Choroid plexus epithelial cell (primary cell): ENCODE data around the gene MIA.

ENCODE experiments used
- DNase-seq: peaks from one replicate; pipeline ENCODE4 v3.0.0-alpha.2; 2010; ENCODE audit warnings: low read depth
- H3K4me3 ChIP-seq: 2 replicates; pipeline ENCODE4 v1.5.1; 2011; ENCODE audit warnings: low read depth, mild to moderate bottlenecking, control low read depth, low read length, moderate library complexity
- TF ChIP-seq, protein P1 (sequence below): conservative IDR thresholded peaks from 2 replicates; pipeline ENCODE4 v1.5.1; 2011; ENCODE audit warnings: low read depth, mild to moderate bottlenecking, control low read depth, inconsistent platforms, low read length, moderate library complexity

Gene MIA

GRCh38 chr19:40743926-40744325, 31.4 kb upstream of the MIA start:
- no peak for DNase-seq
- TF ChIP-seq, protein P1, sequence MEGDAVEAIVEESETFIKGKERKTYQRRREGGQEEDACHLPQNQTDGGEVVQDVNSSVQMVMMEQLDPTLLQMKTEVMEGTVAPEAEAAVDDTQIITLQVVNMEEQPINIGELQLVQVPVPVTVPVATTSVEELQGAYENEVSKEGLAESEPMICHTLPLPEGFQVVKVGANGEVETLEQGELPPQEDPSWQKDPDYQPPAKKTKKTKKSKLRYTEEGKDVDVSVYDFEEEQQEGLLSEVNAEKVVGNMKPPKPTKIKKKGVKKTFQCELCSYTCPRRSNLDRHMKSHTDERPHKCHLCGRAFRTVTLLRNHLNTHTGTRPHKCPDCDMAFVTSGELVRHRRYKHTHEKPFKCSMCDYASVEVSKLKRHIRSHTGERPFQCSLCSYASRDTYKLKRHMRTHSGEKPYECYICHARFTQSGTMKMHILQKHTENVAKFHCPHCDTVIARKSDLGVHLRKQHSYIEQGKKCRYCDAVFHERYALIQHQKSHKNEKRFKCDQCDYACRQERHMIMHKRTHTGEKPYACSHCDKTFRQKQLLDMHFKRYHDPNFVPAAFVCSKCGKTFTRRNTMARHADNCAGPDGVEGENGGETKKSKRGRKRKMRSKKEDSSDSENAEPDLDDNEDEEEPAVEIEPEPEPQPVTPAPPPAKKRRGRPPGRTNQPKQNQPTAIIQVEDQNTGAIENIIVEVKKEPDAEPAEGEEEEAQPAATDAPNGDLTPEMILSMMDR = no peak
- H3K4me3 ChIP-seq = no peak overlapping the region

DNA sequence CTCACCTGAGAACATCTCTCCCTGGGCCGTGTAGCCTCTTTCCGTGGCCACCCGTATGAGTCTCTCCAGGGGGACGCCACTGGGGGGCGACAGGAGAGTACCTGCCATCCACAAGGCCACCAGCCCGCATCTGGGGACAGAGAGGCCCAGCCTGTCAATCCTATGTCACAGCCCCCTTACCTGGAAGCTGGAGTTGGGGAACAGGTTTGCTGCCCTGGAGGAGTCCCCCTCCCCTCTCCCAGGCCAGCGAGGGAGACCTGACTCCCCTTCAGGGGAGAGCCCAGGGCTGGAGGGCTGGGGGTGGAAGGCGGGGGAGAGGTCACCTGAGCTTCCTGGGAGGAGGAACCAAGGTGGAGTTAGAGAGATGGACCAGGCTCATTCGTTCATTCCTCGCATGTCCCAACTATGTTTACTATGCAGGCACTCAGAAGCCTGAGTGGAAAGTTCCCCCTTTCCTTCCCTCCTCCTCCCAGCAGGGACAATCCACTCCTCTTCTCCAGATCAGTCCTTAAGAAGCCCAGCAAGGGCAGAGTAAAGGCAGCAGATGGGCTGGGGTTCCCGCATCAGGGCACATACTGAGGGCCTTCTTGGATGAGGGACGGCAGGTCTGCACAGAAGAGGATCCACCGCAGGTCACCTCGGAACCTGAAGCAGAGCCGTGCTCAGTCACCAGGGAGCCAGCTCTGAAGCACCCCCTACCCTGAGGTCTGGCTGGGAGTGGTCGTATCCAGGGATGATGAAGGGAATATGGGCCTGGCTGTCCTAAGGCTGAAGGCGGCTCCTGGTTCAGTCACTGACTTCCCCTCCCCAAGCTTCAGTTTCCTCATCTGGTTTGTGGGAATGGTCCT, 30.5 kb upstream of the MIA start:
- no peak overlapping the region for H3K4me3 ChIP-seq
- DNase-seq = peak; percentile 53
- TF ChIP-seq, protein P1 = peak; percentile 3

DNA sequence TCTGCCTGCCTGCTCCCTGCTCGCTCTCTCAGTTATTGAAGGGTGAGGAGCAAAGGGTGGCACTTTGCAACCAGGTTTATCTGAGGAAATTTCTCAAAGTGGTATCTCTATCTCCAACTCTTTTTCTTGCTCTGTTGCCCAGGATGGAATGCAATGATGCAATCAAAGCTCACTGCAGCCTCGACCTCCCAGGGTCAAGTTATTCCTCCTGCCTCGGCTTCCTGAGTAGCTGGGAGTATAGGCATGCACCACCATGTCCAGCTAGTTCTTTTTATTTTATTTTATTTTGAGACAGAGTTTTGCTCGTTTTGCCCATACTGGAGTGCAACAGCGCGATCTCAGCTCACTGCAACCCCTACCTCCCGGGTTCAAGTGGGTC, 29.9 kb upstream of the MIA start:
- DNase-seq = peak; percentile 85
- TF ChIP-seq, protein P1 = no peak
- no peak overlapping the region for H3K4me3 ChIP-seq

- H3K4me3 ChIP-seq = no peak overlapping the region
- no peak for DNase-seq
- TF ChIP-seq, protein P1 = no peak
These were observed 27.8 kb upstream of the MIA start for GRCh38 chr19:40747536-40747935.

DNA sequence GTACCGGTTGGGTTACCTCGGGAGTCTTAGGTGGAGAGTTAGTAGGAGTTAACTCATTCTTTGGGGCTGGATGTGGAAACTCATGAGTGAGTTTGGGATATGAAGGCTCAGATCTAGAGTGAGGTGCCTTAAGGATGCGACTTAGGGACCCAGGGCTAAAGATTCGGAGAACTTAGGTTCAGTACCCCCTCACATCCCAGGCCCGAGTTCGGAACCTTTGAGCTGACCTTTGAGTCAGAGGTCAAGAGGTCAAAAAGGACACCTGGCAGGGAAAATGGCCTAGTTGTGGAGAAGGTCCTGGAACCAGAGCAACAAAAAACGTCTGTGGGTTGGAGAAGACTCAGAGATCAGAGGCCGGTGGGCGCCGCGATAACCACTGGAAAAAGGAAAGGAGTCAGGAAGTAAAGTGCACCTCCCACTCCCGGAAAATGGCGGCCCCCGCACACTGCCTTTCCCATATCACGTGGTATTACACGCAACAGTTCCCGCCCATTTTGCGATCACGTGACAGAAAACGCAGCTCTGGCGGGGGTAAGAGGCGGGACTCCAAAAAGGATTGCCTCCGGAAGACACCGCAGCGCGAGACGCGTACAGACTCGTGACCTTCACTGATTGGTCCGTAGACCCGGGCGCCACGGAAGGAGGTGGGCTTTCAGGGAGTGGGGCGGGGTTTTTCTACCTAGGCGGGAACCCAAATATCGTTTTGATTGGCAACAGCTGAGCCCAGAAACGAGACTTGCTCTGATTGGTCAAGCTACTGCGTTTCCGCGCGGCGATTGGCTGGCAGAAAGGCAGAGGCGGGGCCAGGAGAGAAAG, 25.1 kb upstream of the MIA start, which contains the start of gene ACTMAP:
ACTMAP (minus strand) TSS at position 420 of the 816 bp plus-strand sequence. CDS start 674 bp downstream, outside the sequence.
- peak within 1 kb of the TSS; percentile 90 for H3K4me3 ChIP-seq
- TF ChIP-seq, protein P1 = no peak
- DNase-seq = peak; percentile 100

- peak within 1 kb of the TSS; percentile 90 for H3K4me3 ChIP-seq
- TF ChIP-seq, protein P1 = no peak
- peak; percentile 99 for DNase-seq
These were observed 24.3 kb upstream of the MIA start, which contains the start of gene SNRPA for GRCh38 chr19:40750874-40751537. Gene SNRPA, plus strand, starts transcription at chr19:40751203. Its CDS starts 206 bp downstream, at chr19:40751409.
